HL-60/S4 treated with phorbol 12-myristate 13-acetate at 8.2 ng/mL for 4 days and 3 days (cell line): ENCODE results near the gene BABAM1.

ENCODE experiments used
- in situ Hi-C: fragments of 300-500 bp; cut with MboI; formaldehyde crosslinking; loops from 2 replicates; pipeline ENCODE4 v1.15.0; 2022; ENCODE audit warnings: low sequenced_read_pairs

The BABAM1 gene

DNA sequence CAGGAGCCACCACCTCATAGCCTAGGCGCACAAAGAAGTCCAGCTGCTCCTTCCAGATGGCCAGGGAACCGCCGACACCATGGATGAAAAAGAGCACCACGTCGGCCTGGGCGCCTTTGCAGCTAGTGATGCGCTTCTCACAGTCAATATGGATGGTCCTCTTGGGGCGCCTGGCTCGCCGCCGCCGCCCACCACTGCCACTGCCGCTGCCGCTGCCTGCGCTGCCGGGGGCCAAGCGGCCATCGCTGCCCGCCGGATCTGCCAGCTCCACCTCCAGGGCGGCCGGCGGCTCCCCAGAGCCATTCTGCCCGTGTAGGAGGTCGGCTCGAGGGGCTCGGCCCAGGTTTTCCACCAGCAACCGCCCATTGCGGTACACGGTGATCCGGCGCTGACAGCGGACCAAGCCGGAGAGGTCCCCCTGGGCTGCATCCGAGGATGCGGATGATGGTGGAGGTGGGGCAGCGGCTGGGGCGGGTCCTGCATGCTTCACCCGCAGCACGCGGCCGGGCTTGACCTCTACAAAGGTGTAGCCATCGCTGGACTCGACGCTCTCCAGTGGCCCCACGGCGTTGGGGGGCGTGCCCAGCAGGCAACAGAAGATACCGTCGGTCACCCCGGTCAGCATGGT, 33.9 kb downstream of the BABAM1 start:
- in situ Hi-C loops, result no loop called here

DNA sequence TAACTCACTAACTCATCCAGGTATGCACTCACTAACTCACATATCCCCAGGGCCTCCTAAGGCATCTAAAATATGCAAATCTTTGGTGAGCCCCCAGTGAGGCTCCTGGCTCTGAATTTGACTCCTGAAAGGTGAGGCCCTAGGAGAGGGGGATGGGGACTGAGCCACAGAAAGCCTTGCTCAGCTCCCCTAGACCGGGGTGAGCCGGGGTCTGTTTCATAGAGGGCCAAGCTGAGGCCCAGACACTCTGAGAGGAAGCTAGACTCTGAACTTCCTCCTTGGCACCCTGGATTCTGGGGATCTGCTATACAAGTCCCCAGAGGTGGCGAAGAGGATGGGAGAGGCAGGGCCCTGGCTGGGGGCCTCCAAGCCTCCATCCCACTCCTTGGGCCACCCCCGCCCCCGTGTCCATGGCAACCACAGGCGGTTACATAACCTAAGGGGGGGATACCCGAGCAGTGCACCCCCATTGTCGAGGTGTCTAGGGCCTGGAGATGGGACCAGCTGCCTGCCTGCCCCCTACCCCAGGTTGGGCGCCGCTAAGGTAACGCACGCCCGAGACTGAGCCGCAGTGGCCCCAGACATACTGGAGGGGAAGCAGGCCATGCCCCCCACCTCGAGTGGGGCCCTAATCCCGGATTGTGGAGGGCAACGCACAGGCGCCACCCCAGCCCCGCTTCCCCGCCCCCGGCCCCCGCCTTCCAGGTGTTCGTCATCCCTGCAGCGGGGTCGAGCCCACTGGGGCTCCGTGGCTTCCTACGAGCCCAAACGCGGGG, 35.3 kb downstream of the BABAM1 start:
- in situ Hi-C loops, result no loop called here

DNA sequence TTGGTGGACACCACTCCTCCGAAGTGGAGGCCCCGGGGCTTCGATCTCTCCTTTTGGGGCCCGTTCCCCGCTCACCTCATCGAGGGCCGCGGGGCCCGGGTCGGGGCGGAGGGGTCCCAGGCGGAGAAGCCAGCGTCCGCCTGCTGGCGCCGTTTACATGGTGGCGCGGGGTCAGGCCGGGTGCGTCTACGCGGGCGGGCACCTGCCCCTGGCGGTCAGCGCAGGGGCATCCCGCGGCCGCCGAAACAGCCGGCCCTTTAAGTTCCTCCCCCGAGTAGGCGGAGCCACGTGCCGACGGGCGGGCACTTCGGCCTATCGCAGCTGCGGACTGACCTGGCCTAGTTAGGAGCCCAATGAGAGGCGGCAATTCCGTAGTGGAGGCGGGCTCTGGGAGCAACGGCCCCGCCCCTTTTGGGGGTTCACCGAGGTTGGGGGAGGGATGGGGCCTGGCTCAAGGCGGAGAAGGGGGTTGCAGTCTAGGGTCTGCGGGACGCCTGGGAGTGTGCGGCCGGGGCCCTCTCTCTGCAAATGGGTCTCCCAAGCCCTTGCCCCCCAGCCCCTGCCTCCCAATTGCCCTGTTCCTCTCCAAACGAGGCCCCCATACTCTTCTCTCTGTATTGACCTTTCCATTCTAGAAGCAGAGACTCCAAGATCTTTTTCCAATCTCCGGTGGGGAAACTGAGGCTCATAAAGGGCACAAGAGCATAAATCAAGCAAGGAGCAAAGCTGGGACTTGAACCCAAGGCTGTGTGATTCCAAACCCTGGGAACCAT, 36.1 kb downstream of the BABAM1 start, which contains the start of gene ABHD8:
TSS of gene ABHD8 (minus strand) at position 259 of the 773 bp plus-strand sequence. CDS start 1,809 bp downstream, outside the sequence.
- in situ Hi-C loops, result no loop called here

DNA sequence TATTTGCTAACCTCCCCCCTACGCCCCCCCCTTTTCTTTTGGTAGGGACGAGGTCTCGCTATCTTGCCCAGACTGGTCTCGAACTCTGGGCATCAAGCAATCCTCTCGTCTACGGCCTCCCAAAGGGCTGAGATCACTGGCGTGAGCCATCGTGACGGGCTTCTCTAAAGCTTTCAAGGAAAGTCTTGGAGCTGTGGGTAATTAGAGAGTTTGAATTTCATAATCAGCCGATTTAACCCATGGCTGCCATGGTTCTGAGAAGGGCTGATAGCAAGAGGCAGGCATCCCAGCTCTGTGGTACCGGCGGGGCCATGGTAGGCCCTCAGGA, 36.7 kb downstream of the BABAM1 start:
- in situ Hi-C loops, result no loop called here

DNA sequence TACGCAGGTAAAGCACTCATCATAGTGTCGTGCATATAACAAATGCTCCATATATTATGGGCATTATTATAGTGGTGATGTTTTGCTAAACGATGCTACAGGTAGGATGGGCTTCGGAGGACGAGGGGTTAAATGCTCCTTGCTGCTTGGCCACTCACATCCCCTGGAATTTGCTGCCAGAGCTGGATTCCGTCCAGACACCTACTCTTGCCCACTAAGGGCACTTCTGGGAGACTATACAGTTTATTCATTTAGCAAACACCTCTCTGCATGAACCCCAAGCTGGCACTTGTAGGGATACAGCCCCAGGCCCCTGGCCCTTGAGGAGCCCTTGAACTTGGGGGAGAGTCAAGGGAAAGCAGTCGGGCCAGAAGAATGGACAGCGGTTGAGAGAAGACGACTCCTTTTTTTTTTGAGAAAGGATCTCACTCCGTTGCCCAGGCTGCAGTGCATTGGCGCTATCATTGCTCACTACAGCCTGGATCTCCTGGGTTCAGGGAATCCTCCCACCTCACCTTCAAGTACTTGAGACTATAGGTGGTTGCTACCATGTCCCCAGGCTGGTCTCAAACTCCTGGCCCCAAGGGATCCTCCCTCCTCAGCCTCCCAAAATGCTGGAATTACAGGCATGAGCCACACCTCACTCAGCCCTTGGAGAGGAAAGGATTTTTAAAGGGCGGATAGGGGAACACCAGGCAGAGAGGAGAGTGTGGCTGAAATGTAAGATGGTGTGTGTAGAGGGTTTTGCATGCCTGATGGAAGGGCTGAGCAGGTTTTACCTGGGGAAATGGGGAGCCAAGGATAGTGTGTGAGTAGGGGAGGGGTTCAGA, 37.4 kb downstream of the BABAM1 start:
- in situ Hi-C loops, result no loop called here

DNA sequence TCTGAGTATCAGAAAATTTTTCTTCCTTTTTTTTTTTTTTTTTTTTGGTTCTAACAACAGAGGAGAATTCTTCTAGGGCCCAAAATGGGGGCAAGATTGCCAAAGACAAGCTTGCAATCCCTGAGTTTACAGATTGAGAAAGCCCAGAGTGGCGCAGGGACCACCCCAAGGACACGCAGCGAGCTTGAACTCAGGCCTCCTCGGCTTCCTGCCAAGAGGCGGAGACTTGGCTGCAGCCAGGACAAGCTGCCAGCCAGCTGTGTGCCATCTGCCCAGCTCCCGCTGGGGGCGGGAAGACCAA, 37.9 kb downstream of the BABAM1 start:
- in situ Hi-C loops, result no loop called here

DNA sequence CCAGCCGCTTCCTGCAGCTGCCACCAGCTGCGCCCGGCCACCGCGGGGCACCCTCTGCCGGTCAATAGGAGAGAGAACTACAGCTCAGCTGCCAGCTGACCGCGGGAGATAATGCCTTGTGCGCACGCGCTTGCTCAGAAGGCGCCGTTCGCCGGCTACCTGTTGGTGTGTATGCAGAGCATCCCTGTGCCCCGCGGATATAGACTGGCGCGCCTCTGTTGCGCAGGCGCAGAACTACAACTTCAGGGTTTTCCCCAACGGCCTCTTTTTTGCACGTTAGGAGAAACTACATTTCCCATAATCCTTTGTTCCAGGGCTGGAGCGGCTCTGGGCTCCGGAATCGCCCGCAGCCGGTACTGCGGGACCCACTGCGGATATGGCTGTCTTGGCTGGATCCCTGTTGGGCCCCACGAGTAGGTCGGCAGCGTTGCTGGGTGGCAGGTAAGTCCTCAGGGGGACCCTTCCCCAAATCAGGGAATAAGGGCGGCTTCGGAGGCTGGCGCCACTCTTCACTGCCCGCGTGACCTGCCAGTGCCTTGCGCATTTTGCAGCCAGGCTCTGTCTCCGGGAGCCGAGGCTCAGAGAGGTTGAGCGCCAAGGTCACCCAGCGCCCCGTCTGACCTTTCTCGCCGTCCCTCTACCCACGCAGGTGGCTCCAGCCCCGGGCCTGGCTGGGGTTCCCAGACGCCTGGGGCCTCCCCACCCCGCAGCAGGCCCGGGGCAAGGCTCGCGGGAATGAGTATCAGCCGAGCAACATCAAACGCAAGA, 38.5 kb downstream of the BABAM1 start, which contains the start of gene MRPL34:
TSS of gene MRPL34 (plus strand) at position 356 of the 768 bp plus-strand sequence. CDS start at position 377, 21 bp downstream.
- in situ Hi-C loops, result no loop called here

DNA sequence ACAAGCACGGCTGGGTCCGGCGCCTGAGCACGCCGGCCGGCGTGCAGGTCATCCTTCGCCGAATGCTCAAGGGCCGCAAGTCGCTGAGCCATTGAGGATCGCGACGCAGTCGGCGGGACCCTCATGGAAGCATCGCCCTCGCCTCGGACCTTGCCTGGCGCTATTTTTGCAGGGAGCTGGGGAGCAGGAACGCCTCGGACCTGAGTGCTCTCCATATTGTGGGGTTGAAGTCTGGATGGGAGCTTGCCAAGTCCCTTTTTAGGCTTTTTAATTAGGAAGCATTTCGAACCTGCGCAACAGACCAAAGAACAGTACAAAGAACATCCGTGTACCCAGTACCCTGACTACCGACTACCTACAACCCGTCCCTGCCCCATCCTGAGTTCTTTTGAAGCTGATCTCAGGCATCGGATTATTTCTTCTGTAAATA, 39.1 kb downstream of the BABAM1 start:
- in situ Hi-C loops, result no loop called here

DNA sequence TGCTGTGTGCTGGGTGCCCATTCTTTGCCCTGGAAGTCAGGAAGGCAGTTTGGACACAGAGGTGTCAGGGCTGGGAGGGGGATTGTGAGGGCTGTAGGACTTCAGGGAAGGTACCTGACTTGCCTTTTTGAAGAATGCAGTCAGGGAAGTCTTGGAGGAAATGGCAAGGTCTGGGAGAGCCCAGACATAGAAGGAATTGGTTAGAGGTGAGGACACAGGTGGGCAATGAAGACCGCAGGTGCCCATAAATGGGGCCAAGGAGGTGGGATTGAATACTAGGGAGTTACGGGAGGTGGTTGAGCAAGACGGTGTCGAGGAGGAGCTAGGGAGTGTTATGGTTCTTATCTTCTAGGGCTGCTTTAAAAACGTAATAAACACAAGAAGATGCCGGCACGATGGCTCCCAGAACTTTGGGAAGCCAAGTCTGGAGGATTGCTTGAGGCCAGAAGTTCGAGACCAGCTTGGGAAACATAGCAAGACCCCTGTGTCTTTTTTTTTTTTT, 40.7 kb downstream of the BABAM1 start:
- in situ Hi-C loops, result no loop called here

DNA sequence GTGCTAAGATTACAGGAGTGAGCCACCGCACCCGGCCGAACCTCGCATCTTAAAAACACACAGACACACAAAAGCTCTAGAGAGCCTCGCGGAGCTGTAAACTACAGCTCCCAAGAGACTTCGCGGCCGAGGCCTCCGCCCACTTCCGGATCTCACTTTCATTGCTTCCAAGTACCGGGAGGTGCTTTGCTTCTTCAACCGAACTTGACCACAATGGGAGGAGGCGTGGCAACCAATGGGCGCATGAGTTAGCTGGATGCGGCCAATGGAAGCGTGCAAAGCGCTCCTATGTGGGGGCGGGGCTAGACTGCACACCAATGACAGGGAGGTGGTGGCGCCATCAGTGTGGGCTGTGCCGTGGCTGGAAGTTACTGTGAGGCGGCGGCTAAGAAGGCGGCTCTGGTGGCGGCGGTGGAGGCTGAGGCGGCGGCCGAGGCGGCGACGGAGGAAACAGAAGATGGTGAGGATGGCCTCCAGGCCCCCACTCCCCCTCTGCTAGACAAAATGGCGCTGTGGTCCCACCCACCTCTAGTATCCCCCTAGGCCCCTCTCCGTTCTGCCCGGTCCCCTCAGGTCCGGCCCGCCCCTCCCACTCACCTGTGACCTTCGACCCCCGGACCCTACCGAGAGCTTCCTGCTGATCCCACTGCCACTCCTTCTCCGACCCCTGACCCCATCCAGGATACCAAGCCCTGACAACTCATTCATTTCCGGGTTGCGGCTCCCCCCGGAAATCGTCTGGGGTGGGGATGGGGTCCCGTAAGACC, 42.1 kb downstream of the BABAM1 start, which contains the start of gene DDA1:
TSS of gene DDA1 (plus strand) at position 366 of the 767 bp plus-strand sequence. CDS start at position 458, 92 bp downstream.
- in situ Hi-C loops, result no loop called here

DNA sequence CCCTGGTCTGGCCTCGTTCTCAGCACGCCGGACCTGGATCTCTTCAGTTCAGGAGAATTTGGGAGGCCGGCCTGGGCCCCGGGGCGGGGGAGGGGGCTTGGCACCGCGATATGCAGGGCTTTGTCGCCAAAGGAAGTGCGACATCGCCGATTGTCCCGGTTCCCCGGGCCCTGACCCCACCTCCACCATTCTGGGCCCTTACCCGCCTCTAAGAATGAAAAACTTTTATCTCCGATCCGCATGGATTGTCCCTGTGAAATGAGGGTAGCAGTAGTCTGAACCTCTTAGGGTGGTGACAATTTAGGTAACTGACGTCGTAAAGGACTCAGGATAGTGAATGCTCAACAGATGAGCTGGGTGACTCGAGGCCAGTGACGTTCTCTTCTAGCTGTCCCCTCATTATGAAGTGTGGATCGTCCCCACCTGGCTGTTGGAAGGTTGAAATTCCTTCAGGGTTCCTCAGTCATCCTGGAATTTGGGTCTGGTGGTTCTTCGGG, 42.8 kb downstream of the BABAM1 start:
- in situ Hi-C loops, result no loop called here

DNA sequence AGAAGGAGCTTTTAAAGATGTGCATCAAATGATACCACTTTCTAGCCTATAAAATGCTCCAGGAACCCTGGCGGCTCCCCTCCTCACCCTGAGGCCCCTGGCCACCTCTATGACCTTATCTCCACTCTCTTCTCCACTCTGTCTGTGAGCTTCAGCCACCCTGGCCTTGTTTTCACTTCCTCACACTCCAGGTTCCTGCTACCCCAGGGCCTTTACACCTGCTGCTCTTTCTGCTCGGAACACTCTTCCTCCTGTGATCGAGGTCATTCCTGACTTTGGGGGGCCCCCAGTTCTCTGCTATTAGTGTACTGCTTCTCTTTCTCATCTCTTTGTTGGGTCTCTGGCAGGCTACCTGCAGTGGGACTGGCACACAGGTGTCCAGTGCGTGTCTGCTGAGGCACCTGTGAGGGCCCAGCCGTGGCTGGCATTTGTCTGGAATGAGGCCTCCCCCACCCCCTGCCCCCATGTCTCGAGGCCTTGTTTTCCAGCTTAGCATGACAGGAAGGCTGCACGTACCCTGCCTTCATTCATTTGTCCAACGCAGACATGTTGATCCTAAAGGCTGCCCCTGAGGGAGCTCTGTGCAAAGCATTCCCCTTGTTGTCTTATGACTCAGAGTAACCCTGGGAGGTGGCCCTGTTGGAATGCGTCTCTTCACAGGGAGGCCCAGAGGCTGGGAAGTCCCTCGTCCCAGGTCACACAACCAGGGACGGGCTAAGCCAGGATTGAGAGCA, 44.4 kb downstream of the BABAM1 start:
- in situ Hi-C loops, result no loop called here

DNA sequence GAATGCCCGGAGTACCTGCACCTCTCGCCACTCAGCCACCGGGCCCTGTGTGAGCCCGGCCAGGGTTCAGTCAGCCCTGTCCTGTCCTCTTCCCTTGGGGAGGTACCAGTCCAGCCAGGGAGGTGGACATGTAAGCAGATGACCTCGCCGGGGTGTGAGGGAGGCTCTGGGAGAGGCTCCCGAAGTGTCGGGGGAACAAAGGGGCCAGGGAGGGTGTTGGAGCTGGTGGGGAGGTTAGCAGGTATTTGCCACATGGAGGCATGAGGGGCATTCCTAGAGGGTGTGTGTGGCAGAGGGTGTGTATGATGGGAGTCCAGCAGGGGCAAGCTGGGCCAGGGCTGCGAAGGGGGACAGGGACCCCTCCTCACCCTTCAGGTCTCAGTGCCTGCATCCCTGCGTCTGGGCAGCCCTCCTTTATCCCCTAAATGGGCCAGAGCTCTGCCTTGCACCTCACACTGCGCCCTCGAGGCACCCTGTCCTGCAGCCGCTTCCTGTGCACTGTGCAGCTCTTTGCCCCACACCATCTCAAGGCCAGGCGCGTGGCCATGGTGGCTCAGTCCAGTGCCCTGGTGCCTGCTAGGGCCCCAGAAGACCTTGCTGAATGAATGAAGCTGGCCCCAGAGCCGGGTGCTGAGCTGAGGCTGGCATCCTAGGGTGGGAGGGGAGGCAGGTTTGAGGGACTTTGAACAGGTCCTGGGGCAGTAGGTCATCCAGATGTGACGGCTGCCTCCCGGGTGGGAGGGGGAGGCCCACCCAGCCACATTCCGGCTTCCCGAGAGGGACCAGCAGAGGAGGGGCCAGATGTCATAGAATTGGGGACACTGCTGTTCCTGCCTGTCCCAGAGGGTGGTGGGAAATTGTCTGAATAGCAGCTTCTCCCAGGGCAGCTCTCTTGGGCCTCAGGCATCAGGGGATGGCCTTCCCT, 45.2 kb downstream of the BABAM1 start:
- in situ Hi-C loops, result no loop called here

DNA sequence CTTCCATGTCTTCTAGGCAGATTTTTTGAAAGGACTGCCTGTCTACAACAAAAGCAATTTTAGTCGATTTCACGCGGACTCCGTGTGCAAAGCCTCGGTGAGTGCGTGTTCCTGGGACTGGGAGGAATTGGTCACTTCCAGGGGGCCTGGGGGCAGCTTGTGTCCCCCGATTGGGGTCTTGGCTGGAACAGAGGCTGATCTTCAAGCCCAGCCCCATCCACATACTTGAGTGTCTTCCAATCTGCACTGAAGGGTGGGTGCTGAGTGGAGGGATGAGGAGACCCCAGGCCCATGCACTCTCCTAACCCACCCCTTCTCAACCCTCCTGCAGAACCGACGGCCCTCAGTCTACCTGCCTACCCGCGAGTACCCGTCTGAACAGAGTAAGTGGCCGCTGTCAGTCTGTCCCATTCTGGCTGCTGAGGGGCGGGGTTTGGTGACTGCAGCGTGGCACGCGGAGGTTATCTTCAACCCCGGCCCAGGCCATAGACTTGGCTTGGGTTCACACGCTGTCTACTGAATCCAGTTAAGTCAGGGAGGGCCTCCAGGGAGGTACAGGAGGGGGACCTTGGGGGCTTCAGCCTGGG, 46.9 kb downstream of the BABAM1 start:
- in situ Hi-C loops, result no loop called here

DNA sequence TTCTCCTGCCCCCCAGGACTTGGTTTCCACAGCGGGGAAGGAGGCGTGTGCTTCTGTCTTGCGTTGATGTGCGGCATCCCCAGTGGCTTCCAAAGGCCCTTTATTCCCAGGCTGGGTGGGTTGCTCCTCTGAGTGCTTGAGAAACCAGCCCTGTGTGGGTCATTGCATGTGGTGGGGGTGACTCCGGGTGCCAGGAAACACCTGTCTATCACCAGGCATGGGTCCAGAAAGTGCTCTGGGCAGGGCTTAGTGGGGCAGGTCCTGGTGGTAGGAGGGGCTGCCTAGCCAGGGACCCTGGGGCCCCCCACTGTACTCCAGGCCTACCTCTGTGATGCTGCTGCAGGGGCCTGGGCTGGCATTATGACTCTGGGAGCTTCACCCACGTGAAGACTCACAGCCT, 51.7 kb downstream of the BABAM1 start:
- in situ Hi-C loops, result no loop called here

DNA sequence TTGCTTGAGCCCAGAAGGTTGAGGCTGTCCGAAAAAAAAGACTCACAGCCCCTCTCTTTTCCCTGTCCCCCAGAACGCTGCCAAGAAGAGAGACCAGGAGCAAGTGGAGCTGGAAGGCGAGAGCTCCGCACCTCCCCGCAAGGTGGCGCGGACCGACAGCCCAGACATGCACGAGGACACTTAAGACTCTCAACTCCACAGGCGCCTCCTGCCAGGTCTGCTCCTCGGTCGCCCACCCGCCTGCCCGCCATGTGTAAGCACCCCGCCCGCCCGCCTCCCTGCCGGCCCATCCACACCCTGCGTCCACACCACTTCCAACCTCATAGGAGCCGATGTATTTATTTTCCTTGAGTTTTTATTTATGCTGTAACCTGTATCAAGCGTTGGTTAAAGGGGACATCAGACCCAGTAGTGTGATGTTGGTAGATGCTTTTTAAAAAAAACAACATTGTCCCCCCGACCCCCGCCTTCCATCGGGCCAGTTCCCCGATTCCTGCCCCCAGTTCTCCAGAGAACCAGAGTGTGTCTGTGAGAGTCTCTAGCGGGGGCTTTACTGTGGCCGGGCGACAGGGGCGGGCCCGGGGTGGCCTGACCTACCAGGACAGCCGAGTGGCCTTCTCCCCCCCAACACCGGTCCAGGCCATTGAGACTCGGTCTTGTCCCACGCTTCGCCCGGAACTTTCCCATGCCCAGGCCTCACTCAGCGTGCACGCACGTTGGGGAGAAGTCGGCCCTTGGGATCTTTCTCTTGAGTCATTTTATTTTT, 52.4 kb downstream of the BABAM1 start:
- in situ Hi-C loops, result no loop called here
